BJ (cell line): Measurements from ENCODE around the gene SH3GL3. TPM values are rescaled to one million over a fixed set of nuclear protein-coding genes. Genes with fewer than 3 reads are reported as not detected.

ENCODE experiments used
- CTCF ChIA-PET: fragments of 350-600 bp; formaldehyde crosslinking; extraction: SDS; loops from one replicate; lab custom pipeline; 2021; ENCODE audit warnings: antibody characterized with exemption, inconsistent platforms; lab: Yijun Ruan, JAX
- POLR2A ChIA-PET: fragments of 300-600 bp; sonication (Branson Sonifier 250); formaldehyde crosslinking; extraction: SDS; loops from one replicate; lab custom pipeline; 2021; ENCODE audit warnings: antibody characterized with exemption; lab: Charles Lee
- DNase-seq: peaks from one replicate; pipeline ENCODE4 v3.0.0-alpha.2; 2011; ENCODE audit warnings: low read depth
- H3K27me3 ChIP-seq: 2 replicates; pipeline ENCODE4 v1.6.0; 2011; ENCODE audit warnings: low read length; ENCODE audit not compliant: control insufficient read depth, insufficient read depth
- H3K36me3 ChIP-seq: 2 replicates; pipeline ENCODE4 v1.5.1; 2011; ENCODE audit warnings: low read length; ENCODE audit not compliant: control insufficient read depth, insufficient read depth
- H3K4me3 ChIP-seq: 2 replicates; pipeline ENCODE4 v1.5.1; 2011; ENCODE audit warnings: low read depth, mild to moderate bottlenecking, control low read depth, low read length
- CTCF ChIP-seq: IDR thresholded peaks from 2 replicates; pipeline ENCODE4 v1.5.1; 2011; ENCODE audit warnings: low read depth, mild to moderate bottlenecking, control low read depth, inconsistent platforms, low read length, moderate library complexity; ENCODE audit not compliant: insufficient read depth
- polyA minus RNA-seq: library from RNA; depleted of rRNA, polyadenylated mRNA; stranded (reverse); fragments of >200 nt; gene quantifications from 2 replicates; pipeline ENCODE4 v1.2.3, GENCODE V29; 2011; rRNA and poly(A)+ RNA removed
- polyA plus RNA-seq: library from polyadenylated mRNA; depleted of rRNA; stranded (reverse); fragments of >200 nt; gene quantifications from 2 replicates; pipeline ENCODE4 v1.2.3, GENCODE V29; 2011; rRNA removed

SH3GL3 gene
- polyA plus RNA-seq (not detected in 2 replicates), polyA minus RNA-seq (not detected in 2 replicates)

DNA sequence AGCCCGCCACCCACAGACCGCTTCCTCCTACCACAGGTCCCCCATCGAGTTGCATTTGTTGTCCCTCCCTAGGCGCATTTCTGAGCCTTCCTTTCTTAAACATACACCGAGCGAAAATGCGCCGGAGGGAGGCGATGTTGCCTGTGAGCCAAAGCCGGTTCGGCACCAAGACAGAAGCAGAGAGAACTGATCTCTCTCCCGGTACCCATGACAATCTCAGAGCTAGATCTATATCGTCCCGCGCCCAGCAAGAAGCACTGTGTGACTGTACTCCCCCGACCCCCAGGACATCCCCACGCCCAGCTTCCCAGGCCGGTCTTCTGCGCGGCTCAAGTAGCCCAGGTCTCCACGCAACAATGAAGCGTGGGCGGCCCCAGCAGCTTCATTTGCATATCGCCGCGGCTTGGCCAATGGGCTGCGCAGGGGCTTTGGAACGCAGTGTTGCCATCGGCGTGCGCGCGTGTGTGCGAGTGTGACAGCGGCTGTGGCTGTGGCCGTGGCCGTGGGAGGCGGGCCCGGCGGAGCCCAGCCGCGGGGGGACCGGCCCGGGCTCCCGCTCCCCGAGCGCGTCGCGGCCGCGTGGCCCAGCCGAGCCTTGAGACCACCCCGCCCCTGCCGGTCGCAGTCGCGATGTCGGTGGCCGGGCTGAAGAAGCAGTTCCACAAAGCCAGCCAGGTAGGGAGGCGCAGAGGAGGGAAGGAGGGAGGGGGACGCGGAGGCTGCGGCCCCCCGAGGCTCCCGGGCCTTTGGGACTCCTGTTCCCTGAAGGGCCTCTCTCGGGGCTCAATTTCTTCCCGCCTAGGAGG, at the start of gene SH3GL3:
Gene SH3GL3, plus strand, starts transcription at position 438 of the 806 bp plus-strand sequence. Its CDS starts 193 bp downstream, at position 631.
- peaks cover 10% of the 10 kb centered on the region for H3K27me3 ChIP-seq
- TF ChIP-seq CTCF = peak; percentile 47
- H3K4me3 ChIP-seq = peak within 1 kb of the TSS; percentile 44
- no peak for DNase-seq
- POLR2A ChIA-PET = no interaction called here
- CTCF ChIA-PET = interaction anchor here (1.0 to 2.8 kb wide), 4 partner anchors 11 to 199 kb away, joined by 3 to 20 read pairs (median 5); no protein-coding TSS in a partner anchor
- H3K36me3 ChIP-seq = no peaks in the 10 kb centered on the region

DNA sequence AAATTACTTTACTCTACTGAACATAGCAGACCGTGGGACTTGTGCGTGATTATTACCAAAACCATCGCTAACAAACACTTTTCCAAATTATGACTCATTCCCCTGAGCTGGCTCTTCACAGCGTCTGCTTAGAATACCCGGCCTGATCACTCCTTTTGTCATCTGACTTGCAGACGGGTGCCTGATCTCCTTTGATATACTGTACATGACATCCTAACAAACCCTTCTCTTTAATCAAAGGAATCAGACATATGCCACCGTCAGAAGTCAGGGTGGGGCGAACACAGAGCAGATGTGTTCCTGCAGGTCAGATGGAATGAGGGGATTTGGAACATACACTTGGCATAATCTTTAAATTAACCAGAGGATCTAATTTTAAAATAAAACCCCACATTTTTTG, 48.5 kb upstream of the SH3GL3 start:
- no peak for TF ChIP-seq CTCF
- Histone ChIP-seq H3K27me3 (no peaks in the 10 kb centered on the region), H3K36me3 (no peaks in the 10 kb centered on the region), H3K4me3 (no peak overlapping the region)
- DNase-seq = peak; percentile 13
- ChIA-PET CTCF (interaction anchor here (0.7 to 1.3 kb wide), 3 partner anchors 19 to 154 kb away, joined by 3 to 4 read pairs (median 4); no protein-coding TSS in a partner anchor), POLR2A (no interaction called here)

- ChIA-PET POLR2A (no interaction called here), CTCF (no interaction called here)
Observed at GRCh38 chr15:83404121-83404520, 43.0 kb upstream of the SH3GL3 start.

GRCh38 chr15:83410532-83410931, 36.6 kb upstream of the SH3GL3 start:
- ChIA-PET POLR2A (no interaction called here), CTCF (no interaction called here)
- no peaks in the 10 kb centered on the region for H3K27me3 ChIP-seq
- H3K4me3 ChIP-seq = no peak overlapping the region
- no peak for TF ChIP-seq CTCF
- H3K36me3 ChIP-seq = no peaks in the 10 kb centered on the region
- no peak for DNase-seq

More at GRCh38 chr15:83404121-83404520, 43.0 kb upstream of the SH3GL3 start:
- no peaks in the 10 kb centered on the region for H3K36me3 ChIP-seq
- no peak overlapping the region for H3K4me3 ChIP-seq
- no peaks in the 10 kb centered on the region for H3K27me3 ChIP-seq
- TF ChIP-seq CTCF = no peak
- DNase-seq = no peak

DNA sequence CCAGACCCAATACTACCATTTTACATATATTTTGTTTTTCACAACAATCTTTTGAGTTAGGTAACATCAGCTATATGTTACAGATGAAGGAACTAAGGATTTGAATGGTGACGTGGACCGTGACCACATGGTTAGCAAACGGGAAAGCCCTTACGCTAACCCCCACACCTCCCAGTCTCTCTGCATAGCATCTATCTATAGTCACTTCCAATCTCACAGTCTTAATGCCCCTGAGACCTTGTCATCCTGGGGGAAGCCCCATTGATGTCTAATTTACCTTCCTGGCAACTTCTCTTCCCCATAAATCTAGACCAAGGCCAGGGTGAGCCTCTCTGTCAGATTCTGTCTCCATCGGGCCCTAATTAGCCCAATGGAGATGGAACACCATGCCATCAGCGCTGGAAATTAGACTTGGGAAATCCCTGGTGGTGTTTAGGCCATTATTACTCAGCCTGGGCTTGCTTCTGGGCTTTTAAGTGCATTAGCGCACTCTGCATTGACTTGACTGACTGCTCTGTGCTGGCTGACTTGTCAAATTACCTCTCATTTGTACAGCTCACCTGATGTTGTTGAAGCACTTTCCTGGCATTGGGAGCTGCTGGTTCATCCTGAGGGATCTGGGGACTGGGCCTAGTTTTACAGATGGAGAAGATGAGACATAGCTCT, 34.0 kb upstream of the SH3GL3 start:
- POLR2A ChIA-PET = no interaction called here
- Histone ChIP-seq H3K4me3 (no peak overlapping the region), H3K27me3 (no peaks in the 10 kb centered on the region), H3K36me3 (no peaks in the 10 kb centered on the region)
- TF ChIP-seq CTCF = no peak
- CTCF ChIA-PET = no interaction called here
- no peak for DNase-seq
